A673 (cell line): ENCODE measurements around the gene NCAPH2. TPM values are rescaled to one million over a fixed set of nuclear protein-coding genes. Genes with fewer than 3 reads are reported as not detected.

Experiments used
- BruUV-seq: library from RNA; stranded (reverse); fragments of 400-500 nt; replicated peaks from 2 replicates; lab custom pipeline; 2021; lab: Mats Ljungman, UMichigan
- CTCF ChIA-PET: fragments of 300-600 bp; sonication (Branson Sonifier 250); formaldehyde crosslinking; loops from one replicate; lab custom pipeline; 2022; ENCODE audit warnings: antibody characterized with exemption; lab: Charles Lee
- POLR2A ChIA-PET: fragments of 300-600 bp; sonication (Branson Sonifier 250); formaldehyde crosslinking; loops from one replicate; lab custom pipeline; 2022; ENCODE audit warnings: antibody characterized with exemption; ENCODE audit not compliant: low non-redundant PET; lab: Charles Lee
- DNase-seq: peaks from one replicate; pipeline ENCODE4 v3.0.0-alpha.2; 2015; ENCODE audit warnings: low spot score
- H3K27ac ChIP-seq: fragments of 200-600 bp; sonication (generic); 2 replicates; pipeline ENCODE4 v1.5.1; 2016; ENCODE audit warnings: mixed run types, low read depth, mild to moderate bottlenecking, mixed read lengths, antibody characterized with exemption, low read length; ENCODE audit not compliant: poor library complexity, severe bottlenecking
- H3K27me3 ChIP-seq: fragments of 200-600 bp; sonication (generic); replicated peaks from 2 replicates; pipeline ENCODE4 v1.6.1; 2017; ENCODE audit warnings: mixed run types, low read depth, mild to moderate bottlenecking, mixed read lengths, antibody characterized with exemption, low read length; ENCODE audit not compliant: insufficient read depth, poor library complexity
- H3K36me3 ChIP-seq: fragments of 200-600 bp; sonication (generic); 2 replicates; pipeline ENCODE4 v1.6.1; 2016; ENCODE audit warnings: mixed run types, mild to moderate bottlenecking, mixed read lengths, antibody characterized with exemption, low read length; ENCODE audit not compliant: insufficient read depth, poor library complexity, severe bottlenecking
- H3K4me1 ChIP-seq: fragments of 200-600 bp; sonication (generic); 2 replicates; pipeline ENCODE4 v1.6.1; 2017; ENCODE audit warnings: mixed run types, mild to moderate bottlenecking, mixed read lengths, antibody characterized with exemption, low read length; ENCODE audit not compliant: insufficient read depth, poor library complexity, severe bottlenecking
- H3K4me3 ChIP-seq: fragments of 200-600 bp; sonication (generic); 2 replicates; pipeline ENCODE4 v1.5.1; 2016; ENCODE audit warnings: low read depth, mixed run types, mild to moderate bottlenecking, mixed read lengths, low read length; ENCODE audit not compliant: poor library complexity, severe bottlenecking
- H3K9me3 ChIP-seq: fragments of 200-600 bp; sonication (generic); 2 replicates; pipeline ENCODE4 v1.6.1; 2016; ENCODE audit warnings: mixed run types, low read depth, mild to moderate bottlenecking, mixed read lengths, antibody characterized with exemption, low read length; ENCODE audit not compliant: poor library complexity, severe bottlenecking
- CTCF ChIP-seq: fragments of 300-800, 200-600 bp; sonication (generic); conservative IDR thresholded peaks from 2 replicates; pipeline ENCODE4 v1.5.1; 2017; ENCODE audit warnings: low read depth, mild to moderate bottlenecking, antibody characterized with exemption, low read length, moderate library complexity, mixed read lengths
- EZH2 ChIP-seq: fragments of 200-600 bp; sonication (generic); IDR thresholded peaks from 2 replicates; pipeline ENCODE4 v1.6.1; 2017; ENCODE audit warnings: borderline replicate concordance, low read depth, mild to moderate bottlenecking, mixed read lengths, antibody characterized with exemption, low read length; ENCODE audit not compliant: poor library complexity, severe bottlenecking
- intact Hi-C: fragments of 100-400 bp; cut with micrococcal nuclease; formaldehyde crosslinking; loops from one replicate; pipeline ENCODE4 v1.10.0; 2022; ENCODE audit not compliant: unreplicated experiment
- total RNA-seq: library from RNA; stranded (reverse); gene quantifications from 2 replicates; pipeline ENCODE4 v1.2.3, GENCODE V29; 2021

The NCAPH2 gene
- total RNA-seq, 1 experiment from 2014 or later = 135 TPM

DNA sequence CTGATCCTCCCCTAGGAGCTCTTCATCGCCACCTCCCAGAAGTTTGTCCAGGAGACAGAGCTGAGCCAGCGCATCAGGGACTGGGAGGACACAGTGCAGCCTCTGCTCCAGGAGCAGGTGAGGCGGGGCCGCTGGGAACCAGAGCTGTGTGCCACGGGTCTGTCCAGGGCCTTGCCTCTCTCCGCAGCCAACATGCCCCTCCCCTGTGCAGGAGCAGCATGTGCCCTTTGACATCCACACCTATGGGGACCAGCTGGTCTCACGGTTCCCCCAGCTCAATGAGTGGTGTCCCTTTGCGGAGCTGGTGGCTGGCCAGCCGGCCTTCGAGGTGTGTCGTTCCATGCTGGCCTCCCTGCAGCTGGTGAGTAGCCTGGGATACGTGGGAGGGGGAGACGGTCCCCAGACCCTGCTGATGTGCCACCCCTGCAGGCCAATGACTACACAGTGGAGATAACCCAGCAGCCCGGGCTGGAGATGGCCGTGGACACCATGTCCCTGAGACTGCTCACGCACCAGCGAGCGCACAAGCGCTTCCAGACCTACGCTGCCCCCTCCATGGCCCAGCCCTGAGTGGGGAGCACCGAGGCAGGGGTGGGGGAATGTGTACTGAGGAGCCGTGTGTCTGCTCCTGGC, 14.9 kb downstream of the NCAPH2 start:
- Histone ChIP-seq H3K36me3 (peaks cover 57% of the 10 kb centered on the region), H3K27me3 (no peaks in the 10 kb centered on the region), H3K9me3 (no peaks in the 10 kb centered on the region), H3K4me1 (peaks cover 14% of the 10 kb centered on the region), H3K4me3 (no peak overlapping the region), H3K27ac (no peak overlapping the region)
- TSS peak; percentile 20 for BruUV-seq
- intact Hi-C loops = no loop called here
- no peak for DNase-seq
- TF ChIP-seq EZH2 (no peak), CTCF (no peak)
- CTCF ChIA-PET = no interaction called here
- POLR2A ChIA-PET = no interaction called here

GRCh38 chr22:50523458-50523805, 15.4 kb downstream of the NCAPH2 start:
- Histone ChIP-seq H3K27ac (no peak overlapping the region), H3K36me3 (peaks cover 53% of the 10 kb centered on the region), H3K4me1 (peaks cover 14% of the 10 kb centered on the region), H3K9me3 (no peaks in the 10 kb centered on the region), H3K4me3 (no peak overlapping the region), H3K27me3 (no peaks in the 10 kb centered on the region)
- TF ChIP-seq CTCF (no peak), EZH2 (no peak)
- DNase-seq = no peak
- intact Hi-C loops = no loop called here
- BruUV-seq = no TSS peak
- POLR2A ChIA-PET = no interaction called here
- CTCF ChIA-PET = no interaction called here

- intact Hi-C loops = no loop called here
- no peak for TF ChIP-seq CTCF
- no peak for TF ChIP-seq EZH2
- DNase-seq = no peak
- POLR2A ChIA-PET = no interaction called here
- BruUV-seq = no TSS peak
- H3K27me3 ChIP-seq = no peaks in the 10 kb centered on the region
- peak overlapping the region; percentile 65 for H3K4me3 ChIP-seq
- H3K36me3 ChIP-seq = peaks cover 47% of the 10 kb centered on the region
- no peaks in the 10 kb centered on the region for H3K9me3 ChIP-seq
- CTCF ChIA-PET = interaction anchor here (2.2 kb wide), 1 partner anchor 15 kb away, joined by 19 read pairs; no protein-coding TSS in a partner anchor
- H3K4me1 ChIP-seq = peaks cover 14% of the 10 kb centered on the region
- H3K27ac ChIP-seq = peak overlapping the region; percentile 90
These were observed 16.0 kb downstream of the NCAPH2 start for GRCh38 chr22:50523806-50524675.
